GM19438 (cell line): ENCODE measurements around the gene SYNDIG1.

ENCODE experiments used
- ATAC-seq: cut with Tn5 transposase; IDR thresholded peaks from one replicate; pipeline ENCODE4 v1.9.1; 2021; ENCODE audit warnings: low read depth; ENCODE audit not compliant: unreplicated experiment

SYNDIG1 gene

GRCh38 chr20:24469116-24469893 is at the start of gene SYNDIG1:
TSS of gene SYNDIG1 (plus strand) at chr20:24469629. CDS start at chr20:24543098, 73,469 bp downstream.
- no peak for ATAC-seq

GRCh38 chr20:24419786-24420185 is 49.6 kb upstream of the SYNDIG1 start:
- no peak for ATAC-seq

DNA sequence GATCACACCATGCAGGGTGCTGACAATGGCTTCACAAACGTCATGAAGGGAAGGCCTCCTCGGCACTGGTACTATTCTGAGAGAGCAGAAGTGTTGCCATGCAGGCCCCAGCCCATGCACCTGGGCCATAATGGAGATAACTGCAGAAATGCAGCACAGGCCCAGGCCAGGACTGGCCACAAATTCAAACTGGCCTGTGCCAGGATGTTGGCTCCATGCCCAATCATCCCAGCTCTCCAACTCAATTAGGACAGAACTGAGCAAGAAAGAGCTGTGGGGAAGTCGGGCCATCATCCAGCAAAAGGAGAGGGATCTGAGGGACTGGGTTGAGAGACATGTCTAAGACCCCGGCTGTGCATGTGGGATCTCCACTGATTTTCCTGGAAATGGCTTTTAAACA is 48.9 kb upstream of the SYNDIG1 start:
- no peak for ATAC-seq

DNA sequence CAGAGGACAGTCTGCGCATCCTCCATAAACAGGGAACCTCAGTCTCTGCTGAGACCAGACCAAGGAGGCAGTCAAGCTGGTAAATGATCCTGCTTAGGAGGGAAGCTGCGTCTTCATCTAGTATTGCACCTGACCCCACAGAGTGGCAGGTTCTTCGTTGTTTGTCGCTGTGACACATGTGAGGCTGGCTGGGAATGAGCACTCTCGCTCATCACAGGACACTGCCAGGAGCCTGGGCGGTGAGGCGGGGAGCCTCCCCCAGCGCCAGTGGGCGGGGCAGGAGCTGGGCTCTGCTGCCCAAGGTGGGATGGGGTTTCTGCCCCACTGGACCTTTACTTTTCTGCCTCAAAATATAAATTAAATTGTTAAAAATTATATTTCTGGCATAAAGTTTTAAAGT is 48.4 kb upstream of the SYNDIG1 start:
- ATAC-seq, result no peak

GRCh38 chr20:24422091-24422760 is 47.2 kb upstream of the SYNDIG1 start:
- no peak for ATAC-seq

GRCh38 chr20:24423390-24424313 is 45.8 kb upstream of the SYNDIG1 start:
- ATAC-seq, result no peak

- no peak for ATAC-seq
Measured at GRCh38 chr20:24425523-24426135, 43.8 kb upstream of the SYNDIG1 start.

DNA sequence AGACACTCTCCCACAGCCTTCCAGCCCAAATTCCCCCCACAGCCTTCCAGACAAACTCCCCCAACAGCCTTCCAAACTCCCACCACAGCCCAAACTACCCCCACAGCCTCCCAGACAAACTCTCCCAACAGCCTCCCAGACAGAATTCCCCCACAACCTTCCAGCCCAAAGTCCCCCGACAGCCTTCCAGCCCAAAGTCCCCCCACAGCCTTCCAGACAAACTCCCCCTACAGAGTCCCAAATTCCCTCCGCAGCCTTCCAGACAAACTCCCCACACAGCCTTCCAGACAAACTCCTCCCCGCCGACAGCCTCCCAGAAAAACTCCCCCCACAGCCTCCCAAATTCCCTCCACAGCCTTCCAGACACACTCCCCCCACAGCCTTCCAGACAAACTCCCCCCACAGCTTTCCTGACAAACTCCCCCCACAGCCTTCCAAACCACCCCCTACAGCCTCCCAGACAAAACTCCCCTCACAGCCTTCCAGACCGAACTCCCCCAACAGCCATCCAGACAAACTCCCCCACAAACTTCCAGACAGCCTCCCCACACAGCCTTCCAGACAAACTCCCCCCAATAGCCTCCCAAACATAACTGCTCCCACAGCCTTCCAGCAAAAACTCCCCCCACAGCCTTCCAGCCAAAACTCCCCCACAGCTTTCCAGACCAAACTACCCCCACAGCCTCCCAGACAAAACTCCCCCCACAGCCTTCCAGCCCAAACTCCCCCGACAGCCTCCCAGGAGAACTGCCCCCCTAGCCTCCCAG is 38.0 kb upstream of the SYNDIG1 start:
- ATAC-seq, result no peak

DNA sequence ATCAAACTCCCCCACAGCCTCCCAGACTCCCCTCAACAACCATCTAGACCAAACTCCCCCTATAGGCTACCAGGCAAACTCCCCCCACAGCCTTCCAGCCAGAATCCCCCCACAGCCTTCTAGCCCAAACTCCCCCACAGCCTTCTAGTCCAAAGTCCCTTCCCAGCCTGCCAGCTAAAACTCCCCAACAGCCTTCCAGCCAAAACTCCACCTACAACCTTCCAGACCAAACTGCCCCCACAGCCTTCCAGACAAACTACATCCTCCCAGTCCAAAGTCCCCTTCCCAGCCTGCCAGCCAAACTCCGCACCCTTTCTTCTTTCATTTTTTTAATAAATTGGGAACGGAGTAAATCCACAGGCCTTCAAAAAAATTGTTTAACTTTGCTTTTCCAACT is 37.4 kb upstream of the SYNDIG1 start:
- ATAC-seq, result no peak

- ATAC-seq, result no peak
Measured at GRCh38 chr20:24436160-24436559, 33.3 kb upstream of the SYNDIG1 start.

DNA sequence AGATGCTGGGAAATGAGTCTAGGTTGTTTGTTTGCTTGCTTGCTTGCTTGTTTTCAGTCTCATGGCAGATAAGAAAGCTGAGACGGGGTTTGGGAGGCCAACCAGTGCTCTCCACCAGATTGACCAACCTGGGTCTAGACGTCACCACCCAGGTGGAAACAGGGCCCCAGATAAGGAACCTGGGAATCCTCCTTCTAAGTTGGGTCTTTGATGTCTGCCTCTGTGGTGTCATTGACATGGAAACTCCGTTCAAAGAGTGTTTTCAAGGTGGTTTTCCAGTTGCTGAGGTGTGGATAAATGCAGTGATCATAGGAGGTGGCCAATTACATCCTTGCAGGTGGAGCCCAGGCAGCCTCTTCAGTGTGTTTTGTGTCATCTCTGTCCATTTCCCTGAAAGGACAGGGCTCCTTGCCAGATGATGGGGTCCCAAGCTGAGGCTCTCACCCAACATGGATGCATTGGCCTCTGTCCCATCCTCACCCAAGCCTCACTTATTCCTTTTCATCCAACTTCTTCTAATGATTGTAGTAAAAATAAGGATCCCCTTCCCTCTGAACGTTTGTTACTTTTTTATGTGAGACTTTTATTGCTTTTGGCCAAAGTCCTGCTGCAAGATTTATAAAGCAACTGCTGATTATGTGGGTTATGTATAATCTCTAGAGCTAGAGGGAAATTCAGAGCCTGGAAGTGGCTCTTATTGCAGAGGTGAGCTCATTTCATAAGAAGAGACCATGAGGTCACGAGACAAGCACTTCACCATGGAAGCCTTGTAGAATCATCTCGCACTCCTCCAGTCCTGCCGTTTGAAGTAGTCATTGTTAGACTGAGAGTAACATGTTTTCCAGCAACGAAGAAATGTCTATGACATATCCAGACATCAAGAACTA is 32.0 kb upstream of the SYNDIG1 start:
- ATAC-seq, result no peak

DNA sequence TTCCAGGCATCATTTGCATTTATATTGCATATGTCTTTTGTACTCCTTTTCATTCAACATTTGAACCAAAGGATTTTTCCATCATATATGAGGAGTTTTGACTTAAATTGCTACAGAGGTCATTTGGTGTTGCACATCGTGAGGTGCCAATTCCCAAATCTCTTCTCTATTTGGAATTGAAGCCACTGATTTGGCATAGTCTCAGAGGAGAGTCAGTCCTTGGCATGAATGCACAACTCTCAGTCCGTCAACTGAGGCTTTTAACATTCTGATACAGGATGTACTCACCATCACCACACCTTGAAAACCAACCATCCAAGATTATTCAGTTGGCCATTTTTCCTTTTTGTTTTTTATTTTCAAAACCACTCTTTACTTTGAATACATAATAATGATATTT is 31.1 kb upstream of the SYNDIG1 start:
- no peak for ATAC-seq

DNA sequence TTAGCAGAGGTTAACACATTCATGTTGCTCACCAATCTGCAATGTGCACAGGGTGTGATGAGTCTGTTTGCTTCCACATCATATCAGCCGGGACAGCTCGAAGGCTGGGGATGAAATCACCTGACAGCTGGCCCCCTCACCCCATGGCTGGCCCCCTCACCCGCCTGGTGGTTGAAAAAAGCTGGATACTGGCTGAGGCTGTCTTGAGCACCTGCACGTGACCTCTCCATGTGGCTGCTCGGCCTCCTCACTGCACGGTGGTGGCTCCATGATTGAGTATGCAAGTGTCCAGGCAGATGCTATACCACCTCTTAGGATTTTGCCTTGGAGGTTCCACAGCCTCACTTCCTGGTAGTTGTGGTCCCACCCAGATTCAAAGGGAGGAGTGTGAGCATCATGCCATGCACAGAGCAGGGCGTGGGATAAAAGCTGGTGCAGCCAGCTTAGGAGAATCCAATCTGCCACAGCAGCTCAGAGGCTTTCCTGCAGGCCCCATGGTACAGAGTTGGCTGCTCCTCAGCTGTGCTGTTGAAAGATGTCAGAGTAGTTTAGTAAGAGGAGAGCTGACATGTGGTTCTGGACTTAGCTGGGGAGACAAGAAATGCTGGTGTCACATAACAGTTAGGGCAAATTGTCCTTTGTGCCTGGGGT is 29.6 kb upstream of the SYNDIG1 start:
- ATAC-seq, result no peak

GRCh38 chr20:24441661-24442060 is 27.8 kb upstream of the SYNDIG1 start:
- ATAC-seq, result no peak

GRCh38 chr20:24442909-24443308 is 26.5 kb upstream of the SYNDIG1 start:
- ATAC-seq, result no peak

DNA sequence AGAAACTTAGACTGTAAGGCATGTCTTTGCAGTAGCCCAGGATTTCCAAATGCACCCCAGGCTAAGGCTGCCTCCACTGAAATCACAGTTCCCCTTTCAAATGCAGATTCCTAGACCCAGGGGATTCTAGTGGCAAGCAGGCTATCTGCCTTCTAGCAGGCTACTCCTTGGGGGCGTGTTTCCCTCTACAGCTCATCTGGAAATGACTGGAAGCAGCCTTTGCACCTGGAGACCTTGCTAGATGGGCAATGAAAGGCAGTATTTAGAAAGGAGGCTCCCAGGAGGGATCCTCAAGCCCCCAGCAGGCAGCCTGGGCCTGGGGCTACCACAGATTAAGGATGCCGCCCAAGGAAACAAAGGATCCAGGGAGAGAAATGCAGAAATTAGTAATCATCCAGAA is 26.0 kb upstream of the SYNDIG1 start:
- no peak for ATAC-seq

GRCh38 chr20:24444526-24445190 is 24.8 kb upstream of the SYNDIG1 start:
- no peak for ATAC-seq
